Neural cell (in vitro differentiated cells): ENCODE measurements around the gene CNTN4. TPM values are rescaled to one million over a fixed set of nuclear protein-coding genes. Genes with fewer than 3 reads are reported as not detected.

ENCODE experiments used
- H2AFZ ChIP-seq: fragments of 200-600, 300-800 bp; sonication (generic), shearing (Covaris generic); 2 replicates; pipeline ENCODE4 v1.6.0; 2014; ENCODE audit warnings: low read depth, mild to moderate bottlenecking, antibody characterized with exemption, low read length, moderate library complexity
- H3F3A ChIP-seq: fragments of 200-600 bp; shearing (Covaris generic); 2 replicates; pipeline ENCODE4 v1.6.1; 2016; ENCODE audit warnings: mild to moderate bottlenecking, moderate library complexity, mixed read lengths, antibody characterized with exemption, low read length; ENCODE audit not compliant: insufficient read depth, poor library complexity, severe bottlenecking
- H3K27ac ChIP-seq: fragments of 200-600, 300-800 bp; sonication (generic), shearing (Covaris generic); 2 replicates; pipeline ENCODE4 v1.5.1; 2014; ENCODE audit warnings: mild to moderate bottlenecking, low read length, moderate library complexity
- H3K27me3 ChIP-seq: fragments of 300-800, 200-600 bp; sonication (generic), shearing (Covaris generic); 2 replicates; pipeline ENCODE4 v1.6.0; 2014; ENCODE audit warnings: mild to moderate bottlenecking, low read depth, low read length, moderate library complexity; ENCODE audit not compliant: insufficient read depth
- H3K36me3 ChIP-seq: fragments of 300-800, 200-600 bp; sonication (generic), shearing (Covaris generic); 2 replicates; pipeline ENCODE4 v1.5.1; 2014; ENCODE audit warnings: mild to moderate bottlenecking, antibody characterized with exemption, low read length, moderate library complexity; ENCODE audit not compliant: insufficient read depth
- H3K4me2 ChIP-seq: fragments of 300-800, 200-600 bp; sonication (generic), shearing (Covaris generic); 2 replicates; pipeline ENCODE4 v1.6.0; 2014; ENCODE audit warnings: mild to moderate bottlenecking, low read length
- H3K4me3 ChIP-seq: fragments of 300-800, 200-600 bp; sonication (generic), shearing (Covaris generic); 2 replicates; pipeline ENCODE4 v1.5.1; 2014; ENCODE audit warnings: mild to moderate bottlenecking, low read length, moderate library complexity
- H3K79me2 ChIP-seq: fragments of 200-600 bp; shearing (Covaris generic); replicated peaks from 2 replicates; pipeline ENCODE4 v1.6.0; 2014; ENCODE audit warnings: mild to moderate bottlenecking, low read length, moderate library complexity; ENCODE audit not compliant: insufficient read depth
- H3K9ac ChIP-seq: fragments of 300-800, 200-600 bp; sonication (generic), shearing (Covaris generic); 2 replicates; pipeline ENCODE4 v1.6.1; 2016; ENCODE audit warnings: mild to moderate bottlenecking, low read length, mixed read lengths
- H3K9me2 ChIP-seq: fragments of 200-600 bp; shearing (Covaris generic); 2 replicates; pipeline ENCODE4 v1.6.1; 2016; ENCODE audit warnings: mild to moderate bottlenecking, low read length, mixed read lengths; ENCODE audit not compliant: insufficient read depth
- H3K9me3 ChIP-seq: fragments of 200-600, 300-800 bp; sonication (generic), shearing (Covaris generic); 2 replicates; pipeline ENCODE4 v1.6.1; 2016; ENCODE audit warnings: mild to moderate bottlenecking, mixed run types, low read length, moderate library complexity, mixed read lengths
- H4K20me1 ChIP-seq: fragments of 200-600 bp; shearing (Covaris generic); 2 replicates; pipeline ENCODE4 v1.6.1; 2016; ENCODE audit warnings: mild to moderate bottlenecking, mixed run types; ENCODE audit not compliant: insufficient read depth
- EP300 ChIP-seq: fragments of 450-650 bp; conservative IDR thresholded peaks from 2 replicates; pipeline ENCODE4 v1.6.1; 2014; ENCODE audit warnings: antibody characterized with exemption, mild to moderate bottlenecking, moderate library complexity; ENCODE audit not compliant: poor library complexity, severe bottlenecking
- EZH2 ChIP-seq: fragments of 200-600, 300-800 bp; shearing (Covaris generic), sonication (generic); IDR thresholded peaks from 2 replicates; pipeline ENCODE4 v1.6.1; 2014; ENCODE audit warnings: antibody characterized with exemption, low read length, borderline replicate concordance, mild to moderate bottlenecking; ENCODE audit not compliant: insufficient read depth, poor library complexity, severe bottlenecking
- MXI1 ChIP-seq: fragments of 450-650 bp; conservative IDR thresholded peaks from 2 replicates; pipeline ENCODE4 v1.6.1; 2014; ENCODE audit warnings: antibody characterized with exemption, mild to moderate bottlenecking; ENCODE audit not compliant: poor library complexity, severe bottlenecking
- RAD21 ChIP-seq: fragments of 450-650 bp; conservative IDR thresholded peaks from 2 replicates; pipeline ENCODE4 v1.6.1; 2014; ENCODE audit warnings: antibody characterized with exemption, mild to moderate bottlenecking, moderate library complexity
- SMC3 ChIP-seq: fragments of 450-650 bp; conservative IDR thresholded peaks from 2 replicates; pipeline ENCODE4 v1.6.1; 2014; ENCODE audit warnings: antibody characterized with exemption, mild to moderate bottlenecking, moderate library complexity; ENCODE audit not compliant: poor library complexity
- TAF1 ChIP-seq: IDR thresholded peaks from 2 replicates; pipeline ENCODE4 v1.6.1; 2012; ENCODE audit warnings: low read depth
- polyA plus RNA-seq: library from polyadenylated mRNA; depleted of rRNA; stranded (reverse); fragments of >200 nt; gene quantifications from 2 replicates; pipeline ENCODE4 v1.2.3, GENCODE V29; 2014
- TF ChIP-seq, protein P1 (sequence below): IDR thresholded peaks from 2 replicates; pipeline ENCODE4 v1.6.1; 2012; ENCODE audit warnings: borderline replicate concordance
- TF ChIP-seq, protein P2 (sequence below): fragments of 450-650 bp; IDR thresholded peaks from 2 replicates; pipeline ENCODE4 v1.5.1; 2014; ENCODE audit warnings: antibody characterized with exemption, mild to moderate bottlenecking, moderate library complexity; ENCODE audit not compliant: poor library complexity, severe bottlenecking

The CNTN4 gene
- polyA plus RNA-seq, 1 donor from 2014 or later: 10.6 TPM

DNA sequence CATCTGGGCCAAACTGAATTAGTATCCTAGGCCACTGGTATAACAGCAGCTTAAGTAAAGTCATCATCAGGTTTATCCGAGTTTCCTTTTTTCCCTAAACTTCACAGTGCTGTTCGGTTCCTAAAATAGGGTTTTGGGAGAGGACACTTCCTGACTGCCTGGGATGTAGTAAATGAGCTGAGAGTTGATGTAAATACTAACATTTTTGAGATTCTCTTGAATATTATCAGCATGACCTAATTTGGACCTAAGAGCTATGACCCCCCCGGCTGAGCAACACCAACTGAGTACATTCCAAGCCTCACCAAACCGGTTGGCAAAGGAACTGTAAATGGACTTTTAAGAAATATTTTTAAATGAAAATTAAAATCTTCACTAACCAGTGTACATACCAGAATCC lies 932.7 kb downstream of the CNTN4 start:
- Histone ChIP-seq H3F3A (no peaks in the 10 kb centered on the region), H3K79me2 (no peaks in the 10 kb centered on the region), H3K9ac (no peak overlapping the region), H3K9me2 (no peaks in the 10 kb centered on the region), H4K20me1 (no peaks in the 10 kb centered on the region), H3K9me3 (no peaks in the 10 kb centered on the region), H3K27me3 (no peaks in the 10 kb centered on the region), H3K27ac (no peak overlapping the region), H3K36me3 (no peaks in the 10 kb centered on the region), H2AFZ (no peak overlapping the region), H3K4me2 (no peak overlapping the region), H3K4me3 (no peak overlapping the region)
- TF ChIP-seq, protein P1, sequence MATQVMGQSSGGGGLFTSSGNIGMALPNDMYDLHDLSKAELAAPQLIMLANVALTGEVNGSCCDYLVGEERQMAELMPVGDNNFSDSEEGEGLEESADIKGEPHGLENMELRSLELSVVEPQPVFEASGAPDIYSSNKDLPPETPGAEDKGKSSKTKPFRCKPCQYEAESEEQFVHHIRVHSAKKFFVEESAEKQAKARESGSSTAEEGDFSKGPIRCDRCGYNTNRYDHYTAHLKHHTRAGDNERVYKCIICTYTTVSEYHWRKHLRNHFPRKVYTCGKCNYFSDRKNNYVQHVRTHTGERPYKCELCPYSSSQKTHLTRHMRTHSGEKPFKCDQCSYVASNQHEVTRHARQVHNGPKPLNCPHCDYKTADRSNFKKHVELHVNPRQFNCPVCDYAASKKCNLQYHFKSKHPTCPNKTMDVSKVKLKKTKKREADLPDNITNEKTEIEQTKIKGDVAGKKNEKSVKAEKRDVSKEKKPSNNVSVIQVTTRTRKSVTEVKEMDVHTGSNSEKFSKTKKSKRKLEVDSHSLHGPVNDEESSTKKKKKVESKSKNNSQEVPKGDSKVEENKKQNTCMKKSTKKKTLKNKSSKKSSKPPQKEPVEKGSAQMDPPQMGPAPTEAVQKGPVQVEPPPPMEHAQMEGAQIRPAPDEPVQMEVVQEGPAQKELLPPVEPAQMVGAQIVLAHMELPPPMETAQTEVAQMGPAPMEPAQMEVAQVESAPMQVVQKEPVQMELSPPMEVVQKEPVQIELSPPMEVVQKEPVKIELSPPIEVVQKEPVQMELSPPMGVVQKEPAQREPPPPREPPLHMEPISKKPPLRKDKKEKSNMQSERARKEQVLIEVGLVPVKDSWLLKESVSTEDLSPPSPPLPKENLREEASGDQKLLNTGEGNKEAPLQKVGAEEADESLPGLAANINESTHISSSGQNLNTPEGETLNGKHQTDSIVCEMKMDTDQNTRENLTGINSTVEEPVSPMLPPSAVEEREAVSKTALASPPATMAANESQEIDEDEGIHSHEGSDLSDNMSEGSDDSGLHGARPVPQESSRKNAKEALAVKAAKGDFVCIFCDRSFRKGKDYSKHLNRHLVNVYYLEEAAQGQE: no peak

DNA sequence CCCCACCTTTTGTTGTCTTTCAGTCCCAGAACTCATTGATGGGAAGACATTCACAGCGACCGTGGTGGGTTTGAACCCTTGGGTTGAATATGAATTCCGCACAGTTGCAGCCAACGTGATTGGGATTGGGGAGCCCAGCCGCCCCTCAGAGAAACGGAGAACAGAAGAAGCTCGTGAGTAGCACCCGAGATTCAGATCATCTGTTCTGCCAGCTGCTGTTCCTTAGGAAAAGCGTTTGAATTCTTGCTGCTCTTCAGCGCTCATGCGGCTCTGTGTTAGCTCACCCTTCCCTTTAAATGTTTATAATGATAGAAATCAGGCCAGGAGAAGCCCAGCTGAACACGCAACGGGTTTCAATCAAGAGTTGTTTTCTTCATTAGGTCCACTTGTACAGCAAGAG lies 938.5 kb downstream of the CNTN4 start:
- no peaks in the 10 kb centered on the region for H3K36me3 ChIP-seq
- H3K9me3 ChIP-seq: no peaks in the 10 kb centered on the region
- no peak overlapping the region for H2AFZ ChIP-seq
- H3K4me2 ChIP-seq: no peak overlapping the region
- H3K27me3 ChIP-seq: no peaks in the 10 kb centered on the region
- no peaks in the 10 kb centered on the region for H3K9me2 ChIP-seq
- no peaks in the 10 kb centered on the region for H4K20me1 ChIP-seq
- no peak overlapping the region for H3K27ac ChIP-seq
- no peak overlapping the region for H3K9ac ChIP-seq
- no peak for TF ChIP-seq SMC3
- no peak for TF ChIP-seq EZH2
- no peak for TF ChIP-seq EP300
- no peak for TF ChIP-seq TAF1
- no peak for TF ChIP-seq MXI1
- TF ChIP-seq, protein P1: no peak
- no peak for TF ChIP-seq RAD21
- TF ChIP-seq, protein P2, sequence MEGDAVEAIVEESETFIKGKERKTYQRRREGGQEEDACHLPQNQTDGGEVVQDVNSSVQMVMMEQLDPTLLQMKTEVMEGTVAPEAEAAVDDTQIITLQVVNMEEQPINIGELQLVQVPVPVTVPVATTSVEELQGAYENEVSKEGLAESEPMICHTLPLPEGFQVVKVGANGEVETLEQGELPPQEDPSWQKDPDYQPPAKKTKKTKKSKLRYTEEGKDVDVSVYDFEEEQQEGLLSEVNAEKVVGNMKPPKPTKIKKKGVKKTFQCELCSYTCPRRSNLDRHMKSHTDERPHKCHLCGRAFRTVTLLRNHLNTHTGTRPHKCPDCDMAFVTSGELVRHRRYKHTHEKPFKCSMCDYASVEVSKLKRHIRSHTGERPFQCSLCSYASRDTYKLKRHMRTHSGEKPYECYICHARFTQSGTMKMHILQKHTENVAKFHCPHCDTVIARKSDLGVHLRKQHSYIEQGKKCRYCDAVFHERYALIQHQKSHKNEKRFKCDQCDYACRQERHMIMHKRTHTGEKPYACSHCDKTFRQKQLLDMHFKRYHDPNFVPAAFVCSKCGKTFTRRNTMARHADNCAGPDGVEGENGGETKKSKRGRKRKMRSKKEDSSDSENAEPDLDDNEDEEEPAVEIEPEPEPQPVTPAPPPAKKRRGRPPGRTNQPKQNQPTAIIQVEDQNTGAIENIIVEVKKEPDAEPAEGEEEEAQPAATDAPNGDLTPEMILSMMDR: no peak
- no peaks in the 10 kb centered on the region for H3K79me2 ChIP-seq
- H3F3A ChIP-seq: no peaks in the 10 kb centered on the region
- H3K4me3 ChIP-seq: no peak overlapping the region
